GM19438 (cell line): Measurements from ENCODE around the gene RGS6.

Source experiments
- ATAC-seq: cut with Tn5 transposase; IDR thresholded peaks from one replicate; pipeline ENCODE4 v1.9.1; 2021; ENCODE audit warnings: low read depth; ENCODE audit not compliant: unreplicated experiment

The RGS6 gene

GRCh38 chr14:72432748-72433147, 500.5 kb downstream of the RGS6 start:
- no peak for ATAC-seq

DNA sequence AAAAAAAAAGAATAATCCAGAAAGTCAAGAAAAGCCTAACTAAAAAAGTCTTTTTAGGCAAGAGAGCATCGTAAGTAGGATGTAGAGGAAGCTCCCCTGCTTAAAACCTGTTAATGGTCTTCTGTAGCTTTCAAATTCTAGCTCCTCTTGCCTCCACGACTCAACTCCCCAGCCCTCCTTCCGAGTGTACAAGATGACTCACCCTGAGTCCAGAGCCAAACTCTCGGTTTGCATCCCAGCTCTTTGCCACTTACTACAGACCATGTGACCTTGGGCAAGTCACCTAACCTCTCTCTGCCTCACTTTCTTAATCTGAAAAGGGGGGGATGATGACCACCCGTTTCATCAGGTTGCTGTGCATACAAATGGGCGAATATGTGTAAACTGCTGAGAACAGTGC, 501.3 kb downstream of the RGS6 start:
- ATAC-seq: no peak

DNA sequence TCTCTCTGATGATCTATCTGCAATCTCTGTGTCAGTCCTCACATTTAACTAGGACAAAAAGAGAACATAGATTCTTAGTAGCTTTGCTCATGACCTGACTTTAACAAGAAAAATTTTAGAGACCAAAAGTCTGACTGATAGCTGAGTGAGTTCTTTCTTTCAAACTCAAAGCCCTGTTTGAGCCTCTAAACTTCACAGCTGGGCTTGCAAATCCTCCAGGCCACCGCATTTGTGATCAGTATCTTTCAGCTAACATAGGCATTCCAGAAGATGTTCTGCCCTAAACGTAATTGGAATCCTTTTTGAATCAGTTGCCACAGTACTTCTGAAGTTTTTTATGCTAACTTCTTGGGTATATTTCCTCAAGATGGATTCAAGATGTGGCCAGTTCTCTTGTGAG, 502.6 kb downstream of the RGS6 start:
- no peak for ATAC-seq

- ATAC-seq: peak; percentile 53
Observed at GRCh38 chr14:72439707-72440106, 507.5 kb downstream of the RGS6 start.

- no peak for ATAC-seq
Observed at GRCh38 chr14:72443256-72443655, 511.0 kb downstream of the RGS6 start.

GRCh38 chr14:72443991-72444441, 511.8 kb downstream of the RGS6 start:
- no peak for ATAC-seq

GRCh38 chr14:72444701-72445100, 512.5 kb downstream of the RGS6 start:
- no peak for ATAC-seq

DNA sequence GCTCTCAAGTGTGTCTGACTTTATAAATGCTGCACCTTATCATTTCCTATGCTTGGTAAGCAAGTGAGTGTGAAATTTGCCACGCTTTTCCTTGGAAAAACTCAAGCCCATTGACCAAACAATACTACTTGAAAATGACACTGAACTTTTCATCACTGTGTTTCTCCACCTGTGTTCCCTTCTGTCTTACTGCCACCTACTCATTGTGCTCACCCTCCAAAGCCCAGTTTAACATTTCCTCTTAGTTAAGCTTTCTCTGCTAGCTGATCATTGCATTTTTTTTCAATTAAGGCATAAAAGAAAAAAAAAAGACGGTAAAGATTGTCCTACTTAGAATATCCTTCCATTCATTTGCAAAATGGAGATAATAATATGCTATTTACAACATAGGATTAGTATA, 516.0 kb downstream of the RGS6 start:
- ATAC-seq: no peak

GRCh38 chr14:72450473-72451044, 518.3 kb downstream of the RGS6 start:
- ATAC-seq: peak; percentile 6

DNA sequence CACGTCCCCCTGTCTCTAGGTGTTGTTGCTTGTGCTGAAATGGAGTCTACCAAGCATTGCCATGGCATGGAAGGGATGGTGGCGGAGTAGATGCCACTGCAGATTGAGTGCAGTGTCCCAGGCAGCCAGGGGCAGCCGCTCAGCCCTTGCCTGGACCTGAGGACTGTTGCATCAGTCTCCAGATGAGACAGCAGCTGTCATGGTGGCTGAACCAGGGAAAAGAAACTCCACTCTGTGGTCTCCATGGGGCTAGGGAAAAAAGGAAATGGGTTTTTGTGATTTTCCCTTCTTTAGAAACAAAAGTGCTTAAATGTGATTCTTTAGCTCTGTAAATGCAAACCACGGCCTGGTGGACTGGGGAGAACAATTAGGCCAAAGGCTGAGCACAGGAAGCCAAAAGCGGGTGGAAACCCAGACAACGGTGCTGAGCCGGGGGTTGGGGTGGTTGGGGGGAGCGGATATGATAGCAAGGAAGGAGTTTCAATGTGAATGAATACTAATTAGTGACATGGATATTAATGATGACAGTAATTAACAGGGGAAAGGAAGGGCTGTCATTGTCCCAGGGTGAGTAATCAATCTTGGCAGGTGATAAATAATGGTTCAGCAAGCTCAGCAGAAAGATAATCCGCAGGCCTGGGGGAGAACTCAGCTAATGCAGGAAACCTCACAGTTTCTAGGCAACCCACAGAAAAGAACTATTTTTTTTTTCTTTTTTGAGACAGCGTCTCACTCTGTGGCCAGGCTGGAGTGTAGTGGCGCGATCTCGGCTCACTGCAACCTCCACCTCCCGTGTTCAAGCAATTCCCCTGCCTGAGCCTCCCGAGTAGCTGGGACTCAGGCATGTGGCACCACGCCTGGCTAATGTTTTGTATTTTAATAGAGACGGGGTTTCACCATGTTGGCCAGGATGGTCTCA, 519.1 kb downstream of the RGS6 start:
- peak; percentile 64 for ATAC-seq

DNA sequence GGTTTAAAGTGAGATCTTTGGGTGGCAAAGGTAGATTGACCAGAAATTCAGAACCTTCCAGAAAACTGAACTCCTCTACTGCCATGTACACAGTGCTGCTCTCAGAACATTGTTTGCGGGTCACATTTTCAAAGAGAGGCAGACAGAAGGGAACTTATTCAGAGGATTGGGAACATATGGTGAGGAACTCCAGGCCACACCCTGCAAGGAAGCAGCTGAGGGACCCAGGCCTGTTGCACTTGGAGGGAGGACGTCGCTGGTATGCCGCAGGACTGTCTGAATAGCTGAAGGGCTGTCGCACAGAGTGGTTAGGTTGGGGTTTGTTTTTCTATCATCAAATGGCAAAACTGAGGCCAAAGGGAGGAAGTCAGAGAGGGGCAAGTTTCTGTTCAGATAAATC, 520.5 kb downstream of the RGS6 start:
- no peak for ATAC-seq

GRCh38 chr14:72454388-72455160, 522.3 kb downstream of the RGS6 start:
- ATAC-seq: no peak

DNA sequence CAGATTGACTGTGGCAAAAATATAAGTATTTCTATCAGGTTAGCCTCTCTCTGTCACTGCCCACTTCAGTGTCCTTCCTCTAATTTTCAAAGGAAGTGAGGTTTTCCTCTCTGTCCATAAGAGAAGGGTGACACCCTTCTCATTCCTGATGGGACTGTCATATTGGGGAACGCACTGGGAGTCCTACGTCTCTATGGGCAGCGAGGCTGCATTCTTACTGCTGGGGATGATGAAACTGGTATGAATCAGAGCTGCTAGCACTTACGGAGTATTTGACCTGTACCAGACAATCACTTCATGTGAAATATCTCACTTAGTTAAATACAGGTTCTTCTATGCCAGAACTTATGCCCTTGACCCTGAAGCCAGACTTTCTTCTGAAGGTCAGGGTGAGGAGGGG, 525.4 kb downstream of the RGS6 start:
- ATAC-seq: no peak

DNA sequence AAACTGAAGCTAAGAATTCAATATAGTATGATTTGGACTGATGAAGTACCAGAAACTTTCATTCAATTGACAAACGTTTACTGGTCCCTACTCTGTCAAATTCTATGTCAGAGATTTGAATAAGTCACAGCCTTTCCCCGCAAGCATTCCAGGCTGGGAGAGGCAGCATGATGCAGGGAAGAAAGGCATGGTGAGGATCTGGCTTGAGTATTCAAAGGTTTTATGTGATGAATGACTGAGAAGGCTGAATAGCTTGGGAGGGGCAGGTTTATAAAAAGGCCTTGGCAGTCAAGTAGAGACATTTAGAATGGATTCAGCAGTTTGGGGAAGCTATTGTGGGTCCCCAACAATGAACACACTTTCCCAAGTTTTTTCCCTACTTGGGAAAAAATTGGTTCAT, 529.8 kb downstream of the RGS6 start:
- ATAC-seq: no peak

DNA sequence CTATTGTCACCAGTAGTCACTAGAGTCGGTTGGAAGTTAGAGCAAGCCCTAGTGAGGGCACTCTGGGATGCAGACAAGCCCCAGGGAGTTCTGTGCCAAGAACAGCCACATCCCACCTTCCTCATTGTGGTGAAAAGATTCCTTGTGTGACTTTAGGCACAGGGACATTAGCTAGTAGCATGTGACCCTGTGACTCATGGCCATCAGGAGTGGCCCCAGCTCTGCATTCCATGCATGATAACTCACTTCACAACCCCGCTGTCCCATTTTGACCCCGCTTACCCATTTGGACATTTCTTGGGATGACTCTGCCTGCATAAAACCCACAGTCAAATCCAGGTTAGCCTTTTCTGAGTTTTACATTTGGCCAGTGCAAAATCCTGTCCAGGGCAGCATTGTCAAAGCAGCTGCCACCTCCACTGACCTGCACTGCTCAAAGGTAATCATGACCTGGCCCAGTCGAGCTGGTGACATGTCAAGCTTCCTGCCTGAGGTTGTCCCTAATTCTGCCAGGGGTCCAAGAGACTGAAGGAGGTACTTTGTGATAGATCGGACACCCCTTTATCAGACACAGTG, 531.1 kb downstream of the RGS6 start:
- ATAC-seq: no peak

GRCh38 chr14:72464226-72464625, 532.0 kb downstream of the RGS6 start:
- ATAC-seq: no peak

DNA sequence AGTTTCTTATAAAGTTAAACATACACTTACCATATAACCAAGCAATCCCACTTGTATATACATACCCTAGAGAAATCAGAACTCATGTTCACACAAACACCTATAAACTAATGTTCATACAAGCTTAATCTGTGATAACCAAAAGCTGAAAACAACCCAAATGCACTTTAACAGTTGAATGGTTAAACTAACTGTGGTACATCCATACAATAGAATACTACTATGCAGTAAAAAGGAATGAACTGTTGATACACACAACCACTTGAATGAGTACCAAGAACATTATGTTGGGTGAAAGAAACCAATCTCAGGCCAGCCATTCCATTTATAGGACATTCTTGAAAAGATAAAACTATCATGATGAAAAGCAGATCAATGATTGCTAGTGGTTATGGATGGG, 534.1 kb downstream of the RGS6 start:
- no peak for ATAC-seq

DNA sequence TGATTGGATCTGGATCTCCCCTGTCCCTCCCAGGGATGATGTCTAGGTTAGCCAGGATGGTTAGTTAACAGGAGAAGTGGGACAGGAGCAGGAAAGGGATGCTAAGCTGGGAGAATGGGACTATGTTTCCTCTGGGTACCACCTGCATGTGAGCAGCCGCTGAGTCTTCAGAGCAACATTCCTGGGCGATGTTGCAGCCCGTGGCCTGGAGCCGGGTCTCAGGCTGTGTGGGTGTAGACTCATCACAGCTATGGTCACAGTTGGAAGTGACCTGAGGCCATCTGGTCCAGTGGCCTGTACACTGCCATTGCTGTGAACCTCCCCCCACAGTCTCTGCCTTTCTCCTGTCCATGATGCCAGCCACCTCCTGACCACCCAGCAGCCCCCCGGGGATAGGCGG, 539.1 kb downstream of the RGS6 start:
- no peak for ATAC-seq

DNA sequence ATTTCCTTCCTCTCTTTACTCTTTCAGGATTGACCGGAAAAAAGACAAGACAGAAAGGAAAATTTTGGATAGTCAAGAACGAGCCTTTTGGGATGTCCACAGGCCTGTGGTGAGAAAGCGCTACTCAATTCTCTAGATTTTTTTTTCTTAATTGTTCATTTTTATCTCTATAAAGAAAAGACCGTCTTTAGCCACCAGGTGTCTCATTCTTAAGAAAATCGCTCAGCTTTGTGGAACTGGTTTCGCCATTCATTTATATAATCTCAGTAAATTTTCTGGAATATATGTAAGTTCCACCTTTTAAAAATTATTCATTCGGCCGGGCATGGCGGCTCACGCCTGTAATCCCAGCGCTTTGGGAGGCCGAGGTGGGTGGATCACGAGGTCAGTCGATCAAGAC, 540.6 kb downstream of the RGS6 start:
- ATAC-seq: no peak

- peak; percentile 75 for ATAC-seq
Observed at GRCh38 chr14:72476657-72477499, 544.6 kb downstream of the RGS6 start.
